Activated CD4-positive, alpha-beta T cell treated with anti-CD3 and anti-CD28 coated beads for 24 hours (primary cell): ENCODE results near the gene HLX.

Source experiments
- DNase-seq, 2 donors: peaks; one replicate each; pipeline ENCODE4 v3.0.0-alpha.2; 2020; ENCODE audit warnings: low read depth in 2 of 2

Gene HLX

DNA sequence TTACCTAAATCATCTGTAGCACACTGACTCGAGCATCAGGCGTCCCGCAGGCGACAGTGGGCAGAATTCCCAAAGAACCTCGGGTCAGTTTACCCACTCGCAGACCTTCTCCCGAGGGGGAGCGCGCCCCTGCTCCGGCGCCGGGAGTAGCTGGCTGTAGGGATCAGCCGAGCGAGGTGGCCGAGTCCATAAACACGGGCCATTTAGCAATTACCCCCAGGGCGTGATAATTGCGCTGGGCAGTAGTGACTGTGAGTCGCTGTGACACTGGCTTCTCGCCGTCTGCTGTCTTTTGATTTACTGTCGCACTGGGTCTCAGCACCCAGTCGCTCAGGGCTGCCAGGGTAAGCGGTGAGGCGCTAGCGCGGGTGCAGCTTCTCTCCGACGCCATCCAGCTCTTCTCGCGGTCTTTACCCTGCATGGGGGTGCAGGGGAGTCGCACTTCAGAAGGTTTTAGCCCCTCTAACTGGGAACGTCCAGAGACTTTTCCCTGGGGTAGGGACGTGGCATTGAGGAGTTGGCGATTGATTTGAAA lies 16.2 kb downstream of the HLX start:
- DNase-seq = no peak

- DNase-seq = no peak
Observed at GRCh38 chr1:220896092-220896491, 16.8 kb downstream of the HLX start.

- DNase-seq = no peak
Observed at GRCh38 chr1:220900842-220901241, 21.6 kb downstream of the HLX start.

- DNase-seq = no peak
Observed at GRCh38 chr1:220901881-220902280, 22.6 kb downstream of the HLX start.

DNA sequence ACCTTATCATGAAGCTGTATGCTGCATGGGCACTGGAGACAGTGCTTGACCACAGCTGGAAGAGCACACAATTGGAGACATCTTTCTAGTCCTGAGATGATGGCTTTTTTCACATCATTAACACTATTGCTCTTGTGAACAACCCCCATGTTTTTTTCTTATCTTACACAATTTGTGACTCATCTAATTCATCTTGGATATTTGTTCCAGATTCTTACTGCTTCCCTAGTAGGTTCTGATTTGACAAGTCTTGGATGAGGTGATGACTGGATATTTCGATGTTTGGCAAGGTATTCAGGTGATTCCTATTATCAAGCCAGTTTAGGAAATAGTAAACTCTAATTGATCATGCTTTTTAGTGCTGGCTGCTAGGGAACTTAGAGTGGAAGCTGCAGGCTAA lies 23.7 kb downstream of the HLX start:
- no peak for DNase-seq

DNA sequence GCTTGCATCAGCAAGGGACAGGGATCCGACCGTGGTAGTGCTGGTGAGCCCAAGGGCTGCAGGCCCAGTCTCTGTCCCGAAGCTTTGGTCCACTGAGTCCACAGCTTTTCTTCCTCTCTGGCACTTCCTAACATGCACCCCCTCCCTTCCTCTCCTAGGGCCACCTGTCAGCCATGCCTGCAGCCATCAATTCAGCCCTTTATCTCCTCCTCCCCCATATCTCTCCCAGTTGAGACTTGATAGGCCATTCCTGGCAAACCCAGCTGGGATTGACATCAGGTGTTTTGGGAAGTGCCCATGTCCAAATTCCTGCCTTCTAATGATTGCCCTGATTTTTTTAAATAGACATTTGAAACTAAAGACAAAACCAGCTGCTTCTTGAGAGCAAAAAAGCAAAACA lies 25.6 kb downstream of the HLX start:
- DNase-seq = no peak

DNA sequence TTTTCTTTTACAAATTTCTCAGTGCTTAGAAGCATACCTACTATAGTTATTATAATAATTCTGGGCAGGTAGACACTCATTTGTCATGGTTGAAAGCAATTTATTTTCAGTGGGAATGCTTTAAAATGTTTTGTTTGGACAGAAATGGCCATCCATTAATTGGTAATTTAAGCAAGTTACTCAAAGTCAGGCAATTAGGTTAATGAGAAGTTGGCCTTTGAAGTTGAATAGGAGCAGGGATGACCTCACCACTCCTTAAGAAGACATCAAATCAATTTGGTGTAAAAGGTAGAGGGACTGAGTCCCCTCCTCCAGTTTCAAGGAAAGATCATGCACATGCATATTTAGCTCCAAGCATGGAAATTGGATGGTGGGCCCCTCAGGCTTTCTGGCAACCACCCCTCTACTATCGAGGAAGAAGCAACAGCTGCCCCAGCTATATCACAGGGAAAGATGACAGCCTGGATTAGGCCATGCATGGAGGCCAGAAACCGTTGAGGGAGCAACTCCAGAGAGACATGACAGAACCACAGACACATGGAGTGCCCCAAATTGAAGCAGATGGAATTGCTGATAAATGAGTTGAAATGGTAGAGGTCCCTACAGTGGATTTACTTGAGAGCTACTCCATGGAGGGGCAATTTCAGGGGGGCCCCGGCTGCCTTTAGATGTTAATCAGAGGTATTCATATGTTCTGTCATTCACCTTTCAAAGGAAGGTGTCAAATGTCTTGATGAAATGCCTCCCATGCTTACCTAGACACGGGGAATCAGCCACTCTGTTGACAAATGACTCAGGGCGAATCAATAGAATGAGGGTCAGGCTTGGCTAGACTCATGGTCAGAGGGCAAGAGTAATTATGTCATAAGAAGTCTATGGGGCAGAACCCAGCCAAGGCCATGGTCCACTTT lies 26.7 kb downstream of the HLX start:
- DNase-seq = no peak

GRCh38 chr1:220906561-220907334 lies 27.5 kb downstream of the HLX start:
- DNase-seq = no peak

DNA sequence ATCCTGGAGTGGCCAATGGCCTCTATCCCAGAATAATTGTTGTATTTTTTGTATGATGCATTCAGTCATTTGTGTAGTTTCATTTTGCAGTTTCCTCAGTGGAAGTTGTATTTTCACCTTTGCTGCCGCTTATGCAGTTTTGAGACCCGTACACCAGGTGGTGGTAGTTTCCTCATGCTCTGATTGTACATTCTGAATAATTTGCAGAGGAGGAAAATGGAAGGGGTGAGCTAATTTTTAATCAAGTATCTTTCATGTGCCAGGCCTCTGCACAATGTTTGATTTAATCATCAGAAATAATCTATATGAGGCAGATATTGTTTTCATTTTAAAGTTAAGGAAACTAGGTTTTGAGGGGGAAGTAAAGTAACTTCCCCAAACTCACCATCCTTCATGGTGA lies 29.5 kb downstream of the HLX start:
- no peak for DNase-seq

- no peak for DNase-seq
Observed at GRCh38 chr1:220910021-220910420, 30.8 kb downstream of the HLX start.

- DNase-seq = no peak
Observed at GRCh38 chr1:220914283-220915116, 35.3 kb downstream of the HLX start.

DNA sequence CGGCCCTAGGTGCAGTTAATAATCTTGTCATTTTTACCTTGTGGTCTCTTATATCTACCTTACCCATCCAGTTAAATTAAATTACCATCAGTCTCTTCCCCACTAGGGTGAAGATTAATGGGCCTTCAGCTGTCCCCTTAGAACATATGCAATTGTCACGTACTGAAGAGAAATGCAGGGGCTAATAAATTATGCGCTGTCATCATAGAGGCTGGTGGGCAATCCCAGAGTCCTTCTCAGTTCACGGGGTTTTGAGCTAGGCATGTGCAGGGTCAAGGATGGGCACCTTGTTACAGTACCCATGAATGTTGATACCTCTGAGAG lies 35.8 kb downstream of the HLX start:
- DNase-seq = no peak

- no peak for DNase-seq
Observed at GRCh38 chr1:220915954-220916353, 36.7 kb downstream of the HLX start.

- DNase-seq = no peak
Observed at GRCh38 chr1:220917101-220917500, 37.9 kb downstream of the HLX start.

- DNase-seq = no peak
Observed at GRCh38 chr1:220917535-220918209, 38.4 kb downstream of the HLX start.

DNA sequence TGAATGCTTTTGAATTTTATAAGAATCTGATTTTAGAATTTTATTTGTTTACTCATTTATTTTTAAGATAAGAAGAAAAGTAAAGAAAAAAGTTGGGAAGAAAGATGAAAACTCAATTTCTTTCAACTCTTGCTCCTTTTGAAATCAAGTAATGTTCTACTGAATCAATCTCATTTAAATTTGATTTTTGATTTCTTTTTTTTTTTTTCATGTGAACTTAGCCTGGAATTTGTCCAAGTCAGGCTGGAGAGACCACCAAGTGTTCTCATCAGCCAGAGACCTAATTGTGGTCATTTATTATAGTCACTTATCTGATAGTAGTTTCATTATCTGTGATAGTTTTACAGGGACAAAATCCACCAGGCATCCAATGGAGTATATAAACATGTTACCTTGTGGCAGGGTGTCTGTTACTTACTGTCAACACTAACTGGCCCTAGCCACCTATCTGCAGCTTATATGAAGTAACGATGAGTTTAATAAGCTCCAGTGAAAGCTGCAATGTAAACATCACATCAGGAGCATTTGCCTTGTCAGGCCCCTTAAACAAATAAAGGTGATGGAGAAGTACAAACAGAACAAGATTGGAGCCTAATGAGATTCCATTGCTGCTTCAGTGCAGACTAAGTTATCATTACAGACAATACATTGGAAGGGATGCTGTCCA lies 39.2 kb downstream of the HLX start:
- no peak for DNase-seq

DNA sequence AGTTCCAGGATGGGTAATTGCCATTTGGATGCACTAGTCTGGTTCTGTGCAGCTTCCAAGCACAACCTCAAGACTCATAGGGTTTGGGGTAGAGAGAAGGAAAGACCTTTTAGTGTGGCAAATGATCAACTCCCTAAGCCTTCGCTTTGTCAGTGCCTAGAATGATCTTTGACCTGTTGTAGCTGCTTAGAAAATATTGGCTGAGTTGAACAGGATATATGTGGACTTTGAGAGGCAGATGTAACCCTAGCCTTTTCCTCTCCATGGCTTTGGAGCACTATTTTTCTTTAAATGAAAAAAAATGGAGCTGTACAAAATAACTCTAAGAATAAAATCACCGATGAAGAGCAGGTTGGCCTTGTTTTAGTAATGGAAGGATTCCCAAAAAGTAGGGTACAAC lies 41.7 kb downstream of the HLX start:
- DNase-seq = no peak

DNA sequence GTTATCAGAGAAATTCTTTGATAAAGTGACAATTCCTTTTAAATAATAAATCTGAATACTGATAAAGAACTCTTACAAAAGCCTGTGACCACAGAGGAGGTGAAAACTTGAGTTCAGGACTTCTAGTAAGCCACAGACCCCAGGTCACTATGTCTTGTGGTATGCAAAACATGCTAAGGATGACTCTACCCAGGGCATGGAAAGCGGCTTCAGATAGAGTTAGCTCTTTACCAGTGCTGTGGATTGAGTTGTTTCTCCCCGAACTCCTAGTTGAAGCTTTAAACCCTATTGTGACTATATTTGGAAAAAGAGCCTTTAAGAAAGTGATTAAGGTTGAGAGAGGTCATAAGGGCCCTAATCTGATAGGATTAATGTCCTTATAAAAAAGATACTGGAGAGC lies 42.3 kb downstream of the HLX start:
- no peak for DNase-seq

GRCh38 chr1:220921971-220922635 lies 42.9 kb downstream of the HLX start:
- DNase-seq = no peak

DNA sequence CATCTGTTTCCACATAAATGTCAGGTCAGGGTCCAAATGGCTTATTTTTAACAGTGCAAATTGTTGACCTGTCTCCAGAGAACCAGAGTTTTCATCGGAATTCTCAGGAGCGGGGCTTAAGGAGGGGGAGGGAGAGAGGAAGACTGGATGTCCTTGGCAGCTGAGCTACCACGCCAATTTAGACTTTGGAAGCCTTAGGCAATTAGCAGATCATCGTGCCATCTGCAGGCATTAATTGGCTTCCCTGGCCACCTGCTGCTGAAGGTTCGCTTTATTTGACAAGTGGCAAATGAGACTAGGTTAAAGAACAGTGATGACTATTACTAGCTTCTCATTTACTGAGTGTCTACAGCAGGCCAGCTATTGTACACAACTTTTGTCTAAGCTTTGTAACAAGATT lies 43.7 kb downstream of the HLX start:
- no peak for DNase-seq
